Activated CD4-positive, CD25-positive, alpha-beta regulatory T cell treated with anti-CD3 and anti-CD28 coated beads, Interleukin-2, amount 50 U/mL, for 24 hours (primary cell): ENCODE data around the gene ZDHHC7.

ENCODE experiments used
- ATAC-seq, 2 donors: fragments of 150-1000 bp; cut with Tn5 transposase; one replicate each; pipeline ENCODE4 v1.10.0; 2021; ENCODE audit warnings: mild to moderate bottlenecking in 1 of 2, moderate library complexity in 1 of 2

ZDHHC7 gene

GRCh38 chr16:84933774-84934631, 77.3 kb downstream of the ZDHHC7 start:
- no peak for ATAC-seq

- ATAC-seq: no peak
These were observed 78.7 kb downstream of the ZDHHC7 start for GRCh38 chr16:84932681-84933080.

GRCh38 chr16:84931506-84931905, 79.8 kb downstream of the ZDHHC7 start:
- ATAC-seq: no peak

GRCh38 chr16:84931107-84931494, 80.2 kb downstream of the ZDHHC7 start:
- ATAC-seq: no peak

- no peak for ATAC-seq
These were observed 80.8 kb downstream of the ZDHHC7 start for GRCh38 chr16:84930298-84931106.

GRCh38 chr16:84929421-84930297, 81.7 kb downstream of the ZDHHC7 start:
- no peak for ATAC-seq

- no peak for ATAC-seq
These were observed 82.5 kb downstream of the ZDHHC7 start for GRCh38 chr16:84928679-84929420.

- no peak for ATAC-seq
These were observed 83.4 kb downstream of the ZDHHC7 start for GRCh38 chr16:84927621-84928591.

GRCh38 chr16:84926462-84926861, 84.9 kb downstream of the ZDHHC7 start:
- ATAC-seq: no peak

GRCh38 chr16:84925773-84926372, 85.5 kb downstream of the ZDHHC7 start:
- ATAC-seq: no peak

GRCh38 chr16:84925092-84925772, 86.1 kb downstream of the ZDHHC7 start:
- ATAC-seq: peak in 1 of 2 donors; percentile 35

GRCh38 chr16:84924331-84925091, 86.8 kb downstream of the ZDHHC7 start:
- ATAC-seq: no peak
